NCI-H226 (cell line): ENCODE data around the gene BEND6.

ENCODE experiments used
- DNase-seq: peaks from one replicate; pipeline ENCODE4 v3.0.0-alpha.2; 2015

BEND6 gene

GRCh38 chr6:56944661-56945060, 10.2 kb upstream of the BEND6 start:
- DNase-seq = no peak

DNA sequence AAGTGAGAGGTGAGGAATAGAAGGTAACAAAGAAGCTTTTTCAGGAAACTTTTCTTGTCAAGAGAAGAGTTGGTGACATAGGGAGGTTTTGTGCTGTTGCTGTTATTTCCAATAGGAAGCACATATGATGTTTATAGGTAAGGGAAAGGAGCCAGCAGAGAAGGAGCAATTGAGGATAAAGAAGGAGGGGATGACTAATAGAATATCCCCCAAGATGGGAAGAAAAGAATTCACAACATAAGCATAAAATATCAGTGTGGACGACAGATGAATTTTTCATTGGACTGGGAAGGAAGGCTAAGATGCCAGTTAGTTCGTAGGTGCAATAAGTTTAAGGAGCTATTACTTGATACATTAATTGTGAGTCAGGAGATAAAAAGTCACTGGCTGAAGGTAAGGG, 8.5 kb upstream of the BEND6 start:
- no peak for DNase-seq

GRCh38 chr6:56947924-56948323, 7.0 kb upstream of the BEND6 start:
- no peak for DNase-seq

- no peak for DNase-seq
Observed at GRCh38 chr6:56949265-56949664, 5.6 kb upstream of the BEND6 start.

DNA sequence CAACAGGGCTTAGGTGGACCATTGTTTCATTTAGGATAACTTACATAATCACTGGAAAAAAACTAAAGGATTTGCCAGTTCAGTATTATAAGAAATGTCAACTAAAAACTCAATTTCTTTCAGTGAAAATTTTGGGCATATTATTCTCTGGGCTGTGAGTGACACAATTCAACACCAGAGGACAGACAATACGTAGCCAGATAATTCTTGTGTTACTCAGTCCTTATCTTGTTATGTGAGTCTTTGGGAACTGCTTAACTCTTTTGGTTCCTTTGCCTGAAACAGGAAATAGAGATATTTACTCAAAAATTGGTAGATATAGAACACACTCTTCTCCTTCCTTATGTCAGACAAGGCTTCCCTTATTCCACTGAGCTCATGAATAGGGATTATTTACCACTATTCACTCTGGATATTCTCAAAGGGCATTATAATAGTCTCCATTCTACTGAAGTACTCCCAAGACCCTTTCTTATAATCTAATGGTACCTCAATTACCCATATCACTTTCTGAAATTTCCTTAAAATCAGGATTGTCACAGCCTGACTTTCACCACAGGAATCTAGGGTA, 4.9 kb upstream of the BEND6 start:
- DNase-seq = peak; percentile 47

GRCh38 chr6:56951049-56951831, 3.7 kb upstream of the BEND6 start:
- no peak for DNase-seq

- DNase-seq = no peak
Observed at GRCh38 chr6:56953597-56954402, 1.1 kb upstream of the BEND6 start.

GRCh38 chr6:56955171-56956155, 556 bp downstream of the BEND6 start:
- peak; percentile 96 for DNase-seq

- no peak for DNase-seq
Observed at GRCh38 chr6:56956491-56956890, 1.6 kb downstream of the BEND6 start.

GRCh38 chr6:56957856-56958255, 2.9 kb downstream of the BEND6 start:
- DNase-seq = no peak

- DNase-seq = peak; percentile 53
Observed at GRCh38 chr6:56958481-56958880, 3.6 kb downstream of the BEND6 start.

DNA sequence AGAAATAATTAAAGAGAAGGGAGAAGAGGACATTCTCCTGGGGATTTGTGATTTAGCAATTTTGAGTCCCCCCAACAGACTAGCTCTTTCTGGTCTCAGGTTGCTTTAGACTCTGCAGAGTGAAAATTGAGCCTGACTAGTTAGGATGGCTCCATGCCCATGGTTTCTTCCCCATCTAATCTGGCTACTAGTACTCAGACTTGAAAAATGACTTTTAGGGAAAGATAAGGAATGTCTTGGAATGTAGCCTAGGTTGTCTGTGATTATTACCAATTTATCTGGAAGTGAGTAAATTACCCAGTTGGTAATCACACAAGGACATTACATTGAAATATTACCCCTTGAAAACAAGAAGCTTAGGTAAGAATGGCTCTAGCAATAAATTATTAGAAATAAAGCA, 4.2 kb downstream of the BEND6 start:
- peak; percentile 68 for DNase-seq

- peak; percentile 45 for DNase-seq
Observed at GRCh38 chr6:56959938-56960337, 5.0 kb downstream of the BEND6 start.

DNA sequence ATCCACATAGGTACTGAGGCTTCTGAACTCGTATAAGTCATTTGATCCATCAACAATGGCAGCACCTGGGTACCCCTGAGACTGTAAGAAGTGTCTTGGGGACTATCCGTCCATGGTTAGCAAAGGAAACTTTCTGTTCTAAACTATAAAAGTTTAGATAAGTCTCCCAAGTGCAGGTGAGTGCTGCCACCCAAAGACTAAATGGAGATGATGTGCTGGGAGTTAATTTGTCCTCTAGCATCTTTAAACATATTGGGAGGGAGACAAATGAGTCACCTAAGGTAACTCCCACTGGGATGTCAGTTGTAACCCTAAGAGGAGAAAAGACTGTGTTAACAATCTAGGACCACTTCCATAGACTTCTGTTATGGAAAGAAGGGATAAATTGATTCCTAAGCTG, 6.2 kb downstream of the BEND6 start:
- peak; percentile 25 for DNase-seq

DNA sequence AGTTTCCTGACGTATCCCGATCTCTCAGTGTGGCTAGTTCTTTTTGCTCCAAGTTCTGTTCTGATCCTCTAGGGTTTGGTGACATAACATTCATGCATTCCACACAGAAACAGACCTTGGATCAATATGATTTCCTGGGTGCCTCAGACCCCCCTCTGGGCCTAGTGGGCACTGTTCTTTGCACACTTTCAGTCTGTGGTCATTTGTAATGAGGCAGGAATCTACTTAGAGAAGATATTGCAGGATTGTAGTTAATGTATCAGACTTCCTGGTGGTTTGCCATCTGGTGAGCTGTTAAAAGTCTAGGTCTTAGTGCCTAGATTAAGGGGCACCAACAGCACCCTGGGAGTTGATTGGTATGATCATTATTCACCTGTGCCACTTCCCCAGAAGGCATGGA, 7.5 kb downstream of the BEND6 start:
- peak; percentile 35 for DNase-seq

DNA sequence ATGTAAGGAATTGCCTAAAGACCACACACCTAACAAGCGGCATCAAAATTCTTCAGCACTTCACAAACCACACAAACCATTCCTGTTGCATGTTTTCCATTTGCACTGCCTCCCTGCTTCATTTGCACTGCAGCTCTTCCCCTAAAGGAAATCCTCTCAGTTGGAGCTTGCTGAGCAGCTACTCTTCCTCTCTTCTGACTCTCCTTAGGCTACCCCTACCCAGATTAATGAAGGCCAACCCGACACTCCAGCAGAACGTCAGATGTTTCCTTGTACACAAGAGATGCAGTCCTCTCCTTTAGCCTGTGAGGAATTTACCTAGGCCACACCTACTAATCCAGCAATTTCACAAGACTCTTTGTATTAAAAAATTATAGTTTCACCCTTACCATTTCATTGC, 8.1 kb downstream of the BEND6 start:
- DNase-seq = no peak

DNA sequence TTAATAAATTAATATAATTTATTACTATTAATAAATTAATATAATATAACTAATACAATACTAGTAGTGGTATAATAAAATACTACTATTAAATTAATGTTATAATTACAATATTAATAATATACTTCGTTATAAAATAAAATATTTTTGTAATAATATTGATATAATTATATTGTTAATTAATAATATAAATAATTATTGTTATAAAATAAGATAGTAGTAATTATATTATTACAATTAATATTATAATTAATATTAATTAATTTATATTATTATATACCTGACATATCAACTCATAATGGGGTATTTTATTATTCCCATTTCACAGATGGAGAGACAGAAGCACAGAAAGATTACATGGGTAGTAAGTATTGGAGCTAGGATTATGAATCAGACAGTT, 8.9 kb downstream of the BEND6 start:
- no peak for DNase-seq

- DNase-seq = no peak
Observed at GRCh38 chr6:56965126-56965525, 10.2 kb downstream of the BEND6 start.

DNA sequence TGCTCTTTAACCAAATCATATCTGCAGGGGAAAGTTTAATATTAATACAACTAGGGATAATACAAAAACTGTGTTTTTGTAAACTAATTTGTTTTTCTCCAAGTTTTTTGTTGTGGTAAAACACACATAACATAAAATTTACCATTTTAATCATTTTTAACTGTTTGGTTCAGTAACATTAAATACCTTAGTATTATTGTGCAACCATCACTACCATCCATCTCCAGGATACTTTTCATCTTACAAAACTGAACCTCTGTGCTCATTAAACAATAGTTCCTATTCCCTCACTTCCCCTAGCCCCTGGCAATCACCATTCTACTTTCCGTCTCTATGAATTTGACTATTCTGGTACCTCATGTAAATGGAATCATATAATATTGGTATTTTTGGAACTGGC, 15.9 kb downstream of the BEND6 start:
- no peak for DNase-seq

- no peak for DNase-seq
Observed at GRCh38 chr6:56977192-56977591, 22.3 kb downstream of the BEND6 start.

DNA sequence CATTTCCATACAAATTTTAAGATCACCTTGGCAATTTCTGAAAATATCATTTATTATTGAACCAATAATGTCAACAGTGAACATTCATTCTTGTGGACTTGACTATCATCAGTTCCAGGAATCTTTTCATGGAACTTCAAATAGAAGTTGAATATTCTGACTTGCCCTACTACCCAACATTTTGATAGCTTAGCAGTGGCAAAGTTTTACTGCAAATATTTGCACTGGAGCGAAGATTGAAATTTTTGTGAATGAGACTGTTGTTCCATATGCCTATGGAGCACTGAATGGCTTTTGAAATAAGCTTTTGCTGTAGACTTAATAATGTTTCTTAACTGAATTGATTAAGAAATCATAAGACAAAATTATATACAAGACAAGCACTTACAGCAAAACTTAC, 23.6 kb downstream of the BEND6 start:
- no peak for DNase-seq

DNA sequence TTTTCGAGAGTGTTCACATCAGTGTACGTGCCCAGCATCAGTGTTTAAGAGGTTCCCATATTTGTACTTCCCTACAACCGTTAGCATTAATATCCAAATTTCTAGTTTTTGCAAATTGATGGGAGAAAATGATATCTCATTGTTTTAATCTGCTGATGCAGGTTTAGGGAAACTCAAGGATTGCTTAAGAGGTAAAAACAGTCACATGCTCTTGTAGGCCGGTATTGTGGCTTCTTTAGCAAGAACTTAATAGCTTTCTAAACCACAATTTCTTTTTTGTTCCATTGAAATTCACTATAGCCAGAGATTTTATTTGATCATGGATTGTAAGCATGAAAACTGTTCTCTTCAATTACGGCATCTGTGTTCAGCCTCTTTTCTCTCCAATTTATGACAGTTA, 29.5 kb downstream of the BEND6 start:
- DNase-seq = no peak

- DNase-seq = no peak
Observed at GRCh38 chr6:56984884-56985283, 30.0 kb downstream of the BEND6 start.
